Tibial nerve (tissue), 4 donors: ENCODE data around the gene PEX11G.

Experiments
- EP300 ChIP-seq, 2 donors: sonication (generic); formaldehyde crosslinking; IDR thresholded peaks; one replicate each; pipeline ENCODE4 v1.6.1; 2017; ENCODE audit warnings: antibody characterized with exemption in 2 of 2, mild to moderate bottlenecking in 1 of 2
- POLR2A ChIP-seq, 2 donors: fragments of 450-650 bp; IDR thresholded peaks; one replicate each; pipeline ENCODE4 v1.6.1; 2017; ENCODE audit warnings: antibody characterized with exemption in 2 of 2, mild to moderate bottlenecking in 2 of 2, moderate library complexity in 2 of 2
- TF ChIP-seq, protein P1 (sequence below), 5 experiments: fragments of 200-600 bp in 3 of 5; fragments of 450-650 bp in 2 of 5; sonication (generic) in 3 of 5; IDR thresholded peaks; one replicate each; pipeline ENCODE4 v1.5.1; 2016 to 2019; ENCODE audit warnings: antibody characterized with exemption in 5 of 5, mild to moderate bottlenecking in 3 of 5, moderate library complexity in 2 of 5

DNA sequence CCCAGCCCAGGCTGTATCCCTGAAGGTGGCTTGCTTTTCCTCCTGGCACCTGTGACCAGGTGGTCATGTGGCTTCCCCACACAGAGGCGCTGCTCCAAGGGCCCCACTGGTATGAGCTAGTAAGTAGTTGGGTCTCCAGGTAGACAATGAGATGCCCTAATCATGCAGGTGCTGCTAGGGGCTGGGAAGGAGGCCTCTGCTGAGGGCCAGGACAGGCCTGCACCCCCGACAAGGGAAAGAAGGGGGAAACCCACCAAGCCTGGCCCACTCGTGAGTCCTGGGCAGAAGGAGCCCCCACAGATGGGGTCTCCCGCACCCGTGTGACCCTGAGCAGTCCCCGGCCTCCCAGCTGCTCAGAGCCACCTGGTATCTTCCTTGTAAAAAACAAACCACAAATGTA is 13.2 kb downstream of the PEX11G start:
- TF ChIP-seq, protein P1, sequence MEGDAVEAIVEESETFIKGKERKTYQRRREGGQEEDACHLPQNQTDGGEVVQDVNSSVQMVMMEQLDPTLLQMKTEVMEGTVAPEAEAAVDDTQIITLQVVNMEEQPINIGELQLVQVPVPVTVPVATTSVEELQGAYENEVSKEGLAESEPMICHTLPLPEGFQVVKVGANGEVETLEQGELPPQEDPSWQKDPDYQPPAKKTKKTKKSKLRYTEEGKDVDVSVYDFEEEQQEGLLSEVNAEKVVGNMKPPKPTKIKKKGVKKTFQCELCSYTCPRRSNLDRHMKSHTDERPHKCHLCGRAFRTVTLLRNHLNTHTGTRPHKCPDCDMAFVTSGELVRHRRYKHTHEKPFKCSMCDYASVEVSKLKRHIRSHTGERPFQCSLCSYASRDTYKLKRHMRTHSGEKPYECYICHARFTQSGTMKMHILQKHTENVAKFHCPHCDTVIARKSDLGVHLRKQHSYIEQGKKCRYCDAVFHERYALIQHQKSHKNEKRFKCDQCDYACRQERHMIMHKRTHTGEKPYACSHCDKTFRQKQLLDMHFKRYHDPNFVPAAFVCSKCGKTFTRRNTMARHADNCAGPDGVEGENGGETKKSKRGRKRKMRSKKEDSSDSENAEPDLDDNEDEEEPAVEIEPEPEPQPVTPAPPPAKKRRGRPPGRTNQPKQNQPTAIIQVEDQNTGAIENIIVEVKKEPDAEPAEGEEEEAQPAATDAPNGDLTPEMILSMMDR (IDR thresholded peaks at IDR 0.05), result no peak
- TF ChIP-seq POLR2A (IDR thresholded peaks at IDR 0.05) (no peak), EP300 (IDR thresholded peaks at IDR 0.05) (no peak)
